Measurements from ENCODE around the gene ANKMY1. TPM values are rescaled to one million over a fixed set of nuclear protein-coding genes. Genes with fewer than 3 reads are reported as not detected.
"Not testable (repeated sequence)": the region's sequence is repeated elsewhere in the genome, so short reads cannot be mapped to it uniquely, and the experiment has no call there.

The ANKMY1 gene
- total and polyA plus RNA-seq, 5 donors from 2014 or later: 3.8 to 37.2 (median 9.6) TPM

DNA sequence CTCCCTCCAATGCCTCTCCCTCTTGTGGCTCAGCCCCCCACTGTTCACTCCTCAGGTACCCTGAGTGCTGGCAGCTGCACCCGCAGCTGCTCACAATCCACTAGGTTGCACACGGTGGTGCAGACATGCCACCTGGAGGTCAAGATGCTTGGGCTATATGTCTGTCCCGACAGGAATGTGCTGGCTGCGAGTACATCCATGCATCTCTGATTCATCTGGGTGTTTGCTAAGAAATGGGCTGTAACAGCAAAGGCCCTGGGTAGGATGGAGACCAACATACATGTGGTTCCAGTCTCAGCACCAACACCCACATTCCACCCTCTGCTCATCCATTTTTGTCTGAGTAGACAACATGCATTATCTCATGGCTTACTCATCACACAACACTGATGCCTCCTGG lies 31.3 kb downstream of the ANKMY1 start:
- no peak for DNase-seq
- Histone ChIP-seq H3K36me3 (ENCODE audit: control insufficient read depth, insufficient read depth, low read length) (peaks cover 34% of the 10 kb centered on the region), H3K4me3 (ENCODE audit: low read depth, low read length) (no peak overlapping the region), H3K27ac (ENCODE audit: insufficient read depth, low read length, poor library complexity, severe bottlenecking) (no peak overlapping the region), H3K9me3 (ENCODE audit: control insufficient read depth in 2 of 2, low read length in 2 of 2) (peaks cover 8 to 25% of the 10 kb centered on the region in 2 experiments), H3K4me1 (ENCODE audit: control insufficient read depth, insufficient read depth, low read length, poor library complexity, severe bottlenecking) (no peaks in the 10 kb centered on the region), H3K27me3 (ENCODE audit: control insufficient read depth, insufficient read depth, low read length) (no peaks in the 10 kb centered on the region)
- H3K36me3 Mint-ChIP-seq: peaks cover 65% of the 10 kb centered on the region
- H3K4me1 Mint-ChIP-seq: no peaks in the 10 kb centered on the region
- H3K4me3 Mint-ChIP-seq: no peak overlapping the region
- peaks cover 0 to 11% (median 6%) of the 10 kb centered on the region in 7 donors for H3K9me3 Mint-ChIP-seq
- no peak for ATAC-seq (ENCODE audit: low read depth in 2 of 2)
- peaks cover under 1% of the 10 kb centered on the region for H3K27me3 Mint-ChIP-seq
- no peak overlapping the region for H3K27ac Mint-ChIP-seq

DNA sequence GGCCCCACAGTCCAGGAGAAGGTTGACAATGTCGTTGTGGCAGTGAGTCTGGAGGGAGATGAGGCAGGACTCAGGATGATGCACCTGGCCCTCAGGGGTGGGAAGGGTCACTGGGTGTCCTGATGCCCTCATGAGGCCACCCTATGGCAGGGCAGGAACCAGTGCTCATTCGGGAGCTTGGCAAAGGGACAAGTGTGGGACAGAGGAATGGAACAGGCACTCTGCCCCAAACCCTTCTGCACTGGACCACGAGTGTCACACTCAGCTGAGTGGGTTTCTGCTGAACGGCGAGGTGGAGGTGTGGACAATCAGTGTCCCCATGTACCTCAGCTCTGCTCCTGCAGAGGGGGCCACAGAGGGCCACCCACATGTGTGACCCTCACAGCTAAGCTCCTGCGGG lies 32.0 kb downstream of the ANKMY1 start:
- no peak for ATAC-seq (ENCODE audit: low read depth in 2 of 2)
- peaks cover 2 to 19% of the 10 kb centered on the region in 2 experiments for H3K9me3 ChIP-seq (ENCODE audit: control insufficient read depth in 2 of 2, low read length in 2 of 2)
- no peak for DNase-seq
- H3K4me3 Mint-ChIP-seq: no peak overlapping the region
- H3K36me3 ChIP-seq (ENCODE audit: control insufficient read depth, insufficient read depth, low read length): peaks cover 27% of the 10 kb centered on the region
- no peaks in the 10 kb centered on the region for H3K4me1 ChIP-seq (ENCODE audit: control insufficient read depth, insufficient read depth, low read length, poor library complexity, severe bottlenecking)
- H3K4me3 ChIP-seq (ENCODE audit: low read depth, low read length): no peak overlapping the region
- H3K36me3 Mint-ChIP-seq: peaks cover 59% of the 10 kb centered on the region
- peaks cover 0 to 7% (median 3%) of the 10 kb centered on the region in 7 donors for H3K9me3 Mint-ChIP-seq
- H3K27me3 ChIP-seq (ENCODE audit: control insufficient read depth, insufficient read depth, low read length): no peaks in the 10 kb centered on the region
- no peak overlapping the region for H3K27ac ChIP-seq (ENCODE audit: insufficient read depth, low read length, poor library complexity, severe bottlenecking)
- H3K27ac Mint-ChIP-seq: no peak overlapping the region
- no peaks in the 10 kb centered on the region for H3K27me3 Mint-ChIP-seq
- peaks cover 0 to 2% (median under 1%) of the 10 kb centered on the region in 4 donors for H3K4me1 Mint-ChIP-seq

DNA sequence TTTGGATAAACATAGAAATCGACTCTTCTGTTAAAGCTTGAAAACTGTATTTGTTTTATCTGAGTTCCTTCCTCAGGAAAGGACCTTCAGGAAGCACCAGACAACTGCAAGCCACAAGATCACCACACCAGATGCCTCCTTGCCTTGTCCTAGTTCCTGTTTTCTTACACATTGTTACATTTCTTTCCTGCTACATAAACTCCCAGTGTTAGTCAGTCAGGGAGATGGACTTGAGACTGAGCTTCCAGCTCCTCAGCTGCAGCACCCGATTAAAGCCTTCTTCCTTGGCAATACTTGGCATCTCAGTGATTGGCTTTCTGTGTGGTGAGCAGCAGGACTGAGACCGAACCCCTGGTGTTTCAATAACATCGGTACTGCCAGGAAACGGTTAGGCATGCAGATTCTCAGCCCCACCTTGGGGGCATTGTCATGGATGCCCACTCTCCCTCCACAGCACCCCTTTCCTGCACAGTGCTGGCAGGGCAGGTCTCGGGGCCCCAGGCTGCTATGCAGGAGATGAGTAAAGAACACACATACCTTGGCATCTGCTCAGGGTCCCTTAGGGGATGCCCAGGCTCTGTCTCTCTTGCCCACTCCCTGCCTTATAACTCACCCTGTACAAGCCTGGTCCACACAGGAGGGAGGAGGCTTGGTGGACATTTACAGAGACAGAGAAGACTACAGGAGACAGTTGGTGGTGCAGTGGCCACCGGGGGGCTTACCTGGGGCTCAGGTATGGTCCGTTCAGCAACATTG lies 32.6 kb downstream of the ANKMY1 start:
- no peak overlapping the region for H3K27ac ChIP-seq (ENCODE audit: insufficient read depth, low read length, poor library complexity, severe bottlenecking)
- H3K27ac Mint-ChIP-seq: no peak overlapping the region
- H3K36me3 ChIP-seq (ENCODE audit: control insufficient read depth, insufficient read depth, low read length): peaks cover 27% of the 10 kb centered on the region
- H3K27me3 ChIP-seq (ENCODE audit: control insufficient read depth, insufficient read depth, low read length): no peaks in the 10 kb centered on the region
- H3K4me3 ChIP-seq (ENCODE audit: low read depth, low read length): no peak overlapping the region
- no peak for DNase-seq
- H3K9me3 Mint-ChIP-seq: peaks cover 0 to 7% (median 3%) of the 10 kb centered on the region in 7 donors
- no peak for ATAC-seq (ENCODE audit: low read depth in 2 of 2)
- H3K4me1 ChIP-seq (ENCODE audit: control insufficient read depth, insufficient read depth, low read length, poor library complexity, severe bottlenecking): no peaks in the 10 kb centered on the region
- no peaks in the 10 kb centered on the region for H3K27me3 Mint-ChIP-seq
- no peak overlapping the region for H3K4me3 Mint-ChIP-seq
- peaks cover 59% of the 10 kb centered on the region for H3K36me3 Mint-ChIP-seq
- peaks cover 2 to 14% of the 10 kb centered on the region in 2 experiments for H3K9me3 ChIP-seq (ENCODE audit: control insufficient read depth in 2 of 2, low read length in 2 of 2)
- peaks cover 0 to 6% (median 2%) of the 10 kb centered on the region in 4 donors for H3K4me1 Mint-ChIP-seq

DNA sequence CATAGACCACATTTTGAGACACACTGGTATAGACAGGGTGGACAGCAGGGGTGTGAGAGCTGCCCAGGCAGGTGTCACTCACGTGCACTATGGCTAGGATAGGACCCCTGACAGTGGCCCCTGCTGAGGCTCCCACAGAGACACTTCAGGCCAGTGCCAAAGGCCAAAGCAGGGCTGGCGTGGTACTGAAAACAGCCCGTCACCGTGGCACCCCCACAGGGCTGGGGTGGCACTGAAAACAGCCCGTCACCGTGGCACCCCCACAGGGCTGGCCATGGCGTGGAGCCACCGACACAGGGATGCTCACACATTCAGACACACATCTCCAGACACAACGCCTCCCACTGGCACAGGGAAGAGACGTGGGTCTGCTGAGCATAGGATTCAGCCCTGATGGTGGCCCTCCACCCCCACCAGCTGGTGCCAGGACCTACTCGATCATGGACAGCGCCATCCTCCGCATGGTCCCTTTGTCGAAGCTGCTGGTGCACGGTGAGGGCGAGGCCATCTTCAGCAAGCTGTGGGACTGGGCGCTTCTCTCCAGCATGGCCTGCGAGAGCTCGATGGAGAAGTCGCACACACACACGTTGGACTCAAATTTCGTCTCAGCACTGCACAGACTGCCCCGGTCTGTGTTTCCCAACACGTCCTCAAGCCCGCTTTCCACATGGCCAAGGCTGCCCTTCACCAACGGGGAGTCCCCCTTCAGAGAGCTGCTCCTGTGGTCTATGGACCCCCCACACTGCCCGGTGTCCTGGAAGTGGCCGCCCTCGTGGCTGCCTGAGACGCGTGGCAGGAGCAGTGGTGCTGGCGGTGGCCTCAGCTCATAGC lies 34.1 kb downstream of the ANKMY1 start:
- no peak overlapping the region for H3K4me3 ChIP-seq (ENCODE audit: low read depth, low read length)
- no peak overlapping the region for H3K4me3 Mint-ChIP-seq
- no peaks in the 10 kb centered on the region for H3K27me3 Mint-ChIP-seq
- H3K27ac Mint-ChIP-seq: no peak overlapping the region
- no peaks in the 10 kb centered on the region for H3K27me3 ChIP-seq (ENCODE audit: control insufficient read depth, insufficient read depth, low read length)
- DNase-seq (no peak), ATAC-seq (ENCODE audit: low read depth in 2 of 2) (no peak)
- H3K9me3 Mint-ChIP-seq: peaks cover 0 to 4% (median 2%) of the 10 kb centered on the region in 7 donors
- H3K36me3 Mint-ChIP-seq: peaks cover 48% of the 10 kb centered on the region
- H3K36me3 ChIP-seq (ENCODE audit: control insufficient read depth, insufficient read depth, low read length): peaks cover 24% of the 10 kb centered on the region
- peaks cover 2 to 13% of the 10 kb centered on the region in 2 experiments for H3K9me3 ChIP-seq (ENCODE audit: control insufficient read depth in 2 of 2, low read length in 2 of 2)
- H3K27ac ChIP-seq (ENCODE audit: insufficient read depth, low read length, poor library complexity, severe bottlenecking): no peak overlapping the region
- H3K4me1 ChIP-seq (ENCODE audit: control insufficient read depth, insufficient read depth, low read length, poor library complexity, severe bottlenecking): no peaks in the 10 kb centered on the region
- H3K4me1 Mint-ChIP-seq: peaks cover 0 to 7% (median 3%) of the 10 kb centered on the region in 4 donors

DNA sequence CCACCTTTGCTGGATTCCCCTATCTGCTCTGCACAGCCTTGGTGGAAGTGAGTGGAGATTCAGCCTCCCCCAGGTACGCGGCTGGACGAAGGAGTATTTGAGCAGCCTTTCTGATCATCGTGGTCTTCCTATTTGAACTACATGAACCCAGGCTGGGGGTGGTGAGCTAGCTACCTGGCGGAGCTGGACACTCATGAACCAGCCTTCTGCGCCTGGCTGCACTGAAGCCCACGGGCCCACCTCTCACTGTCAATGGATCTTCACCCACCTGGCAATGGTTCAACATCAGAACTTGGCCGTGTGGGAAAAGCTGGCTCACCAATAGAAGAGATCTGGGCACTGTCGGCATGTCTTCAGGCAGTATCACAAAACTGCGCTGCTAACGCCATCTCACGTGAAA lies 35.4 kb downstream of the ANKMY1 start:
- H3K27ac Mint-ChIP-seq: no peak overlapping the region
- peaks cover 0 to 4% (median 2%) of the 10 kb centered on the region in 7 donors for H3K9me3 Mint-ChIP-seq
- no peak overlapping the region for H3K4me3 Mint-ChIP-seq
- H3K27me3 Mint-ChIP-seq: no peaks in the 10 kb centered on the region
- peaks cover 24% of the 10 kb centered on the region for H3K36me3 ChIP-seq (ENCODE audit: control insufficient read depth, insufficient read depth, low read length)
- DNase-seq (no peak), ATAC-seq (ENCODE audit: low read depth in 2 of 2) (no peak)
- no peaks in the 10 kb centered on the region for H3K27me3 ChIP-seq (ENCODE audit: control insufficient read depth, insufficient read depth, low read length)
- H3K9me3 ChIP-seq (ENCODE audit: control insufficient read depth in 2 of 2, low read length in 2 of 2): peaks cover 2 to 13% of the 10 kb centered on the region in 2 experiments
- H3K4me3 ChIP-seq (ENCODE audit: low read depth, low read length): no peak overlapping the region
- H3K36me3 Mint-ChIP-seq: peaks cover 44% of the 10 kb centered on the region
- H3K4me1 ChIP-seq (ENCODE audit: control insufficient read depth, insufficient read depth, low read length, poor library complexity, severe bottlenecking): no peaks in the 10 kb centered on the region
- H3K4me1 Mint-ChIP-seq: peaks cover 0 to 7% (median 3%) of the 10 kb centered on the region in 4 donors
- no peak overlapping the region for H3K27ac ChIP-seq (ENCODE audit: insufficient read depth, low read length, poor library complexity, severe bottlenecking)

DNA sequence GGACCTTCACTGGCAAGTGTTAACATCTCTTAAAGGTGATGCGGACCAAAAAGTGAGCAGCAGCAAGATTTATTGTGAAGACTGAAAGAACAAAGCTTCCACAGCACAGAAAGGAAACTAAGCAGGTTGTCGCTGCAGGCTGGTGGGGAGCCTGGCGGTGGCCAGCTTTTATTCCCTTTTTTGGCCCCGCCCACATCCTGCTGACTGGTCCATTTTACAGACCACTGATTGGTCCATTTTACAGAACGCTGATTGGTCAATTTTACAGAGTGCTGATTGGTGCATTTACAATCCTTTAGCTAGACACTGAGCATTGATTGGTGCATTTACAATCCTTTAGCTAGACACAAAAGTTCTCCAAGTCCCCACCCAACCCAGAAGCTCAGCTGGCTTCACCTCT lies 35.9 kb downstream of the ANKMY1 start:
- H3K9me3 ChIP-seq (ENCODE audit: control insufficient read depth in 2 of 2, low read length in 2 of 2): peaks cover 2 to 13% of the 10 kb centered on the region in 2 experiments
- ATAC-seq (ENCODE audit: low read depth in 2 of 2); H3K9me3 Mint-ChIP-seq; H3K4me3 Mint-ChIP-seq; H3K27me3 ChIP-seq (ENCODE audit: control insufficient read depth, insufficient read depth, low read length); H3K4me1 ChIP-seq (ENCODE audit: control insufficient read depth, insufficient read depth, low read length, poor library complexity, severe bottlenecking); H3K4me1 Mint-ChIP-seq; DNase-seq; H3K27me3 Mint-ChIP-seq; H3K27ac ChIP-seq (ENCODE audit: insufficient read depth, low read length, poor library complexity, severe bottlenecking); H3K4me3 ChIP-seq (ENCODE audit: low read depth, low read length); H3K27ac Mint-ChIP-seq: not testable (repeated sequence)
- H3K36me3 ChIP-seq (ENCODE audit: control insufficient read depth, insufficient read depth, low read length): peaks cover 24% of the 10 kb centered on the region
- H3K36me3 Mint-ChIP-seq: peaks cover 38% of the 10 kb centered on the region

DNA sequence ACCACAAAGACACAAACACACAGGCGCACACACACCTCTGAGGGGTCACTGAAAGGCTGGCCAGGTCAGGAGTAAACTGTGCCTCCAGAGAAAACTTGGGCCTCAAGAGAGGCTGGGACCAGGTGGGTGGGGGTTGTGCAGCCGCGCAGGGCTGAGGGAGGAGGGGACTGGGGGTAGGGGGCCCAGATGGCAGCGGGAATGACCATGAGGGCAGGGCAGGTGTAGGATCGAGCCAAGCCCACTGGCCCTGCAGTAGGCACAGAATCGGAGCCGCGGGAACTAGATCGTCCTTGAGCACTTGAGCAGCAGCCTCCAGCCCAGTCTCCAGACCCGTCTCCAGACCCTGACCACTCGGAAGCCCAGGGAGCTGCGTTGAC lies 36.8 kb downstream of the ANKMY1 start:
- Mint-ChIP-seq H3K27ac (no peak overlapping the region), H3K27me3 (no peaks in the 10 kb centered on the region), H3K9me3 (peaks cover 0 to 2% (median 0%) of the 10 kb centered on the region in 7 donors), H3K36me3 (peaks cover 36% of the 10 kb centered on the region), H3K4me3 (no peak overlapping the region), H3K4me1 (peaks cover 0 to 7% (median 3%) of the 10 kb centered on the region in 4 donors)
- ATAC-seq (ENCODE audit: low read depth in 2 of 2) (no peak), DNase-seq (no peak)
- Histone ChIP-seq H3K4me1 (ENCODE audit: control insufficient read depth, insufficient read depth, low read length, poor library complexity, severe bottlenecking) (no peaks in the 10 kb centered on the region), H3K9me3 (ENCODE audit: control insufficient read depth in 2 of 2, low read length in 2 of 2) (peaks cover 2 to 13% of the 10 kb centered on the region in 2 experiments), H3K4me3 (ENCODE audit: low read depth, low read length) (no peak overlapping the region), H3K27ac (ENCODE audit: insufficient read depth, low read length, poor library complexity, severe bottlenecking) (no peak overlapping the region), H3K36me3 (ENCODE audit: control insufficient read depth, insufficient read depth, low read length) (peaks cover 24% of the 10 kb centered on the region), H3K27me3 (ENCODE audit: control insufficient read depth, insufficient read depth, low read length) (no peaks in the 10 kb centered on the region)

All from CD4-positive, CD25-positive, alpha-beta regulatory T cell (primary cell).